PC-3 (cell line): Measurements from ENCODE around the gene SMARCD2. TPM values are rescaled to one million over a fixed set of nuclear protein-coding genes. Genes with fewer than 3 reads are reported as not detected.

ENCODE experiments used
- ATAC-seq: fragments of 200-7000 bp; cut with Tn5 transposase; 2 replicates; pipeline ENCODE4 v1.9.1; 2020; ENCODE audit warnings: mild to moderate bottlenecking, moderate library complexity
- BruUV-seq: library from RNA; stranded (reverse); fragments of 400-500 nt; replicated peaks from 2 replicates; lab custom pipeline; 2021; lab: Mats Ljungman, UMichigan
- CTCF ChIA-PET: fragments of 300-600 bp; sonication (Branson Sonifier 250); formaldehyde crosslinking; loops from one replicate; lab custom pipeline; 2022; ENCODE audit warnings: antibody characterized with exemption; lab: Charles Lee
- POLR2A ChIA-PET: fragments of 300-600 bp; sonication (Branson Sonifier 250); formaldehyde crosslinking; loops from one replicate; lab custom pipeline; 2022; ENCODE audit warnings: antibody characterized with exemption; ENCODE audit not compliant: unreplicated experiment; lab: Charles Lee
- DNase-seq: peaks from one replicate; pipeline ENCODE4 v3.0.0-alpha.2; 2015
- H2AFZ ChIP-seq: fragments of 300-600 bp; sonication (generic); 2 replicates; pipeline ENCODE4 v1.6.0; 2016; ENCODE audit warnings: antibody characterized with exemption, low read length
- H3F3A ChIP-seq: fragments of 300-600 bp; sonication (generic); one replicate; pipeline ENCODE4 v1.6.0; 2017; ENCODE audit warnings: antibody characterized with exemption, low read length, control low read depth, mild to moderate bottlenecking; ENCODE audit not compliant: unreplicated experiment
- H3K27ac ChIP-seq: fragments of 300-600 bp; sonication (generic); 2 replicates; pipeline ENCODE4 v1.5.1; 2016; ENCODE audit warnings: mild to moderate bottlenecking, low read length
- H3K27me3 ChIP-seq: fragments of 300-600 bp; sonication (generic); 2 replicates; pipeline ENCODE4 v1.6.1; 2016; ENCODE audit warnings: low read length, mixed read lengths
- H3K36me3 ChIP-seq: fragments of 300-600 bp; sonication (generic); 2 replicates; pipeline ENCODE4 v1.6.1; 2016; ENCODE audit warnings: low read depth, mixed run types, low read length, mixed read lengths
- H3K4me1 ChIP-seq: fragments of 300-600 bp; sonication (generic); 2 replicates; pipeline ENCODE4 v1.5.1; 2016; ENCODE audit warnings: low read length; ENCODE audit not compliant: insufficient read depth
- H3K4me2 ChIP-seq: fragments of 300-600 bp; sonication (generic); 2 replicates; pipeline ENCODE4 v1.6.0; 2016; ENCODE audit warnings: low read length
- H3K4me3 ChIP-seq: fragments of 300-600 bp; sonication (generic); 2 replicates; pipeline ENCODE4 v1.5.1; 2016; ENCODE audit warnings: mild to moderate bottlenecking, low read length, mixed read lengths
- H3K79me2 ChIP-seq: fragments of 300-600 bp; sonication (generic); 2 replicates; pipeline ENCODE4 v1.6.1; 2017; ENCODE audit warnings: low read length, mixed read lengths
- H3K9ac ChIP-seq: fragments of 300-600 bp; sonication (generic); 2 replicates; pipeline ENCODE4 v1.6.0; 2016; ENCODE audit warnings: mild to moderate bottlenecking, low read length
- H3K9me2 ChIP-seq: fragments of 300-600 bp; sonication (generic); replicated peaks from 2 replicates; pipeline ENCODE4 v1.6.1; 2016; ENCODE audit warnings: mixed run types, low read length, mixed read lengths
- H3K9me3 ChIP-seq: fragments of 300-600 bp; sonication (generic); 2 replicates; pipeline ENCODE4 v1.6.1; 2016; ENCODE audit warnings: low read length, mixed read lengths
- H4K20me1 ChIP-seq: fragments of 300-600 bp; sonication (generic); 2 replicates; pipeline ENCODE4 v1.6.1; 2016; ENCODE audit warnings: low read length, mixed read lengths
- CTCF ChIP-seq: fragments of 300-600 bp; sonication (generic); conservative IDR thresholded peaks from 2 replicates; pipeline ENCODE4 v1.5.1; 2017; ENCODE audit warnings: antibody characterized with exemption, low read depth, mild to moderate bottlenecking, low read length
- EZH2 ChIP-seq: fragments of 300-600 bp; sonication (generic); IDR thresholded peaks from one replicate; pipeline ENCODE4 v1.6.1; 2017; ENCODE audit warnings: antibody characterized with exemption, mild to moderate bottlenecking, low read length; ENCODE audit not compliant: unreplicated experiment
- EZH2phosphoT487 ChIP-seq: fragments of 300-600 bp; sonication (generic); IDR thresholded peaks from 2 replicates; pipeline ENCODE4 v1.6.1; 2018; ENCODE audit warnings: mild to moderate bottlenecking, antibody characterized with exemption, low read length, borderline replicate concordance
- intact Hi-C: fragments of 100-400 bp; cut with micrococcal nuclease; formaldehyde crosslinking; loops from 2 replicates; pipeline ENCODE4 v1.9.0; 2023
- total RNA-seq: library from RNA; depleted of rRNA; stranded (reverse); fragments of >200 nt; gene quantifications from 2 replicates; pipeline ENCODE4 v1.2.3, GENCODE V29; 2014

The SMARCD2 gene
- total RNA-seq, 1 experiment from 2014 or later, result 152 TPM

- no peaks in the 10 kb centered on the region for H3K4me1 ChIP-seq
- TF ChIP-seq EZH2phosphoT487 (no peak), CTCF (no peak), EZH2 (no peak)
- ATAC-seq (no peak), DNase-seq (no peak)
- intact Hi-C loops, result no loop called here
- H3K79me2 ChIP-seq, result peaks cover 4% of the 10 kb centered on the region; the same call in 1 of the 2 replicates
- H3K4me2 ChIP-seq, result no peak overlapping the region
- H2AFZ ChIP-seq, result no peak overlapping the region
- no peaks in the 10 kb centered on the region for H4K20me1 ChIP-seq
- no peaks in the 10 kb centered on the region for H3K27me3 ChIP-seq
- H3K9me2 ChIP-seq, result no peaks in the 10 kb centered on the region
- ChIA-PET CTCF (no interaction called here), POLR2A (no interaction called here)
- H3K9ac ChIP-seq, result no peak overlapping the region
- H3K36me3 ChIP-seq, result peaks cover 87% of the 10 kb centered on the region
- BruUV-seq, result no TSS peak
- H3K9me3 ChIP-seq, result no peaks in the 10 kb centered on the region
- H3K4me3 ChIP-seq, result no peak overlapping the region
- no peak overlapping the region for H3K27ac ChIP-seq
- H3F3A ChIP-seq, result no peaks in the 10 kb centered on the region
Observed at GRCh38 chr17:63809970-63810369, 32.5 kb downstream of the SMARCD2 start.

- DNase-seq, result no peak
- Histone ChIP-seq H2AFZ (no peak overlapping the region), H3K36me3 (peaks cover 77% of the 10 kb centered on the region), H3K4me1 (no peaks in the 10 kb centered on the region), H4K20me1 (no peaks in the 10 kb centered on the region), H3F3A (no peaks in the 10 kb centered on the region), H3K4me2 (no peak overlapping the region), H3K9me3 (no peaks in the 10 kb centered on the region), H3K27me3 (no peaks in the 10 kb centered on the region), H3K27ac (no peak overlapping the region), H3K79me2 (peaks cover 4% of the 10 kb centered on the region; the same call in 1 of the 2 replicates), H3K4me3 (no peak overlapping the region), H3K9me2 (no peaks in the 10 kb centered on the region), H3K9ac (no peak overlapping the region)
- TF ChIP-seq EZH2 (no peak), CTCF (no peak), EZH2phosphoT487 (no peak)
- no peak for ATAC-seq
- BruUV-seq, result no TSS peak
- intact Hi-C loops, result no loop called here
- ChIA-PET CTCF (interaction anchor here (0.7 kb wide), 1 partner anchor 380 kb away, joined by 4 read pairs; no protein-coding TSS in a partner anchor), POLR2A (no interaction called here)
Observed at GRCh38 chr17:63805591-63805990, 36.9 kb downstream of the SMARCD2 start.

GRCh38 chr17:63804328-63804727 is 38.2 kb downstream of the SMARCD2 start:
- Histone ChIP-seq H3K79me2 (peaks cover 4% of the 10 kb centered on the region; the same call in 1 of the 2 replicates), H3K9me2 (no peaks in the 10 kb centered on the region), H4K20me1 (no peaks in the 10 kb centered on the region), H3K4me1 (no peaks in the 10 kb centered on the region), H3K4me3 (no peak overlapping the region), H3K36me3 (peaks cover 78% of the 10 kb centered on the region), H3K9me3 (no peaks in the 10 kb centered on the region), H2AFZ (no peak overlapping the region), H3K27ac (no peak overlapping the region), H3K4me2 (no peak overlapping the region), H3K9ac (no peak overlapping the region), H3F3A (no peaks in the 10 kb centered on the region), H3K27me3 (no peaks in the 10 kb centered on the region)
- BruUV-seq, result no TSS peak
- intact Hi-C loops, result no loop called here
- ATAC-seq (no peak), DNase-seq (no peak)
- TF ChIP-seq EZH2phosphoT487, result no peak
- no peak for TF ChIP-seq CTCF
- no peak for TF ChIP-seq EZH2
- ChIA-PET CTCF (no interaction called here), POLR2A (no interaction called here)
